DND-41 (cell line): ENCODE data around the gene TMEM181.

Experiments used
- CTCF ChIP-seq: IDR thresholded peaks from 2 replicates; pipeline ENCODE4 v1.5.1; 2012; ENCODE audit warnings: borderline replicate concordance, low read length, moderate library complexity, mild to moderate bottlenecking; ENCODE audit not compliant: poor library complexity, severe bottlenecking; ENCODE audit errors: extremely low read depth
- EZH2 ChIP-seq: IDR thresholded peaks from 3 replicates; pipeline ENCODE4 v1.6.1; 2012; ENCODE audit warnings: borderline replicate concordance, low read depth, mild to moderate bottlenecking, moderate library complexity, low read length, inconsistent platforms; ENCODE audit not compliant: severe bottlenecking

DNA sequence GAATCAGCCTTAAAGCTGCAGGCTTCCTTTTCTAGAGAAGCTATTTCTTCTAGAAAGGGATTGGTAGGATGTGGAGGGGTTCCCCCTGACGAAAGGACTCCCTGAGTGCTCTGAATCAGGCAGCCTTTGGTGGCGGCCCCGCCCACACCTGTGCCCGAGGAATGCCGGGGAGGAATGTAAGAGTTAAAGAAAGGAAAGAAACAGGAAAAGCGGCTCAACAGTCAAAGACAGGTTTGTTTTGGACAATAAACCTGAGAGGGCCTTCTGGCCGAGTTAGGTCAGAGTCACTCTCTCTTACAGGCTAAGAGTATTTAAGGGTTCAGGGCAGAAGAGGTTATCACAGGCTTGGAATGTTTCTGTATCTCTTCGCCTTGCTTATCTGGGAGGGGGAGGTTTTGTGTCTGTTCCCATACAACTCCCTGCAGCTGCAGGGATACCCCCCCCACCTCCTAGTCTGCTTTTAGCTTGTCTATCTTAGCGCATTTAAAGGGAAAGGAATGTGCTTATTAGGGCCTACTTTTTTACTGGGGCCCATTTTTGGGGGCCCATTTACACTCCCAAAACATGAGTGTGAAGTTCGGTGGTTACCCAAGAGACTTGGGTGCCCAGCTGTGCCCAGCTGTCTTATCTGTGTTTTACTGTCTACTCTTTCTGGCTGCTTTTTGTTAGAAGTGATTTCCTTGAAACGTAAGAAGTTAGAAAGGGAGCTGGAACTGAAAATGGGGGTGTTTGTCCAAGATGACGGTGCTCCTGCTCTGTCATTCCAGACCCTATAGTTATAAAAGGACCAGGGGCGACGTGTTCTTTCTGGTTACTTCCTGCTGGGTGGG, 51.9 kb downstream of the TMEM181 start:
- TF ChIP-seq EZH2: no peak
- TF ChIP-seq CTCF: no peak
